GM19324 (cell line): ENCODE results near the gene UIMC1.

Experiments used
- ATAC-seq: cut with Tn5 transposase; IDR thresholded peaks from one replicate; pipeline ENCODE4 v1.9.1; 2021; ENCODE audit warnings: mild to moderate bottlenecking, moderate library complexity; ENCODE audit not compliant: unreplicated experiment, low FRiP score

The UIMC1 gene

DNA sequence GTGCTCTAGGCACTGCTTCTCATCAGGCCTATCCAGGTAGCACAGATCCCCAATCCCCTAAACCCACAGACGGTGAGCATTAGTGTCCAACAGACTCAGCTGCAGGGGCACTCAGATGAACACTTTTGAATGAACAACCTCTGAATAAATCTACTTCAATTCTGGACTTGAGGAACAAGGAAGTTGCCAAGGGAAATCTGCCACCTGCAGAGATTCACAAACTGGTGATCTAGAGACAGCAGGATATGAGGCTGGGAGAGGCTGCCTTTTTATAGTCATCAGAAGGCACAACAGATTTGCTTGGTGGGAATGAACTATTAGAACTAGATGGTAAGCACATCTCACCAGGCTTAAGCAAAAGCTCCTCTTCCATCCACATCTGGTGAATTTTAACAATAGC, 100.5 kb downstream of the UIMC1 start:
- no peak for ATAC-seq

DNA sequence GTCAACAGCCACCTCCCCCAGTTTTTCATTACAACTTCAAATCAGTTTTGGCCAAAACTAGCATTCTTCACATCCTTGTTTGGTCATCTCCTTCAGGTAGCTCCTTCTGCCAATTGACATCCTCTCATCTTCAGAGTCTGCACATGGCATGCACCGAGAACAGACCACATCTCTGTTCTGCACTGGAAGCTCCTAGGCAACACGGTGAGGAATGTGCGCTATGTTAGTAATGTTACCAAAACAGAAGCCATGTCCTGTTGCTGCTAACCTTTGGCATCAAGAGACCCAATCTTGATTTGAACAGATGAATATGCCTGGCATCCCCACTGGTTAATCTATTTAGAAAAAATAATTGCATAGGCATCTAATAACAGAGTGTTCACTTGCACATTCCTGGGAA, 102.3 kb downstream of the UIMC1 start:
- ATAC-seq, result no peak

DNA sequence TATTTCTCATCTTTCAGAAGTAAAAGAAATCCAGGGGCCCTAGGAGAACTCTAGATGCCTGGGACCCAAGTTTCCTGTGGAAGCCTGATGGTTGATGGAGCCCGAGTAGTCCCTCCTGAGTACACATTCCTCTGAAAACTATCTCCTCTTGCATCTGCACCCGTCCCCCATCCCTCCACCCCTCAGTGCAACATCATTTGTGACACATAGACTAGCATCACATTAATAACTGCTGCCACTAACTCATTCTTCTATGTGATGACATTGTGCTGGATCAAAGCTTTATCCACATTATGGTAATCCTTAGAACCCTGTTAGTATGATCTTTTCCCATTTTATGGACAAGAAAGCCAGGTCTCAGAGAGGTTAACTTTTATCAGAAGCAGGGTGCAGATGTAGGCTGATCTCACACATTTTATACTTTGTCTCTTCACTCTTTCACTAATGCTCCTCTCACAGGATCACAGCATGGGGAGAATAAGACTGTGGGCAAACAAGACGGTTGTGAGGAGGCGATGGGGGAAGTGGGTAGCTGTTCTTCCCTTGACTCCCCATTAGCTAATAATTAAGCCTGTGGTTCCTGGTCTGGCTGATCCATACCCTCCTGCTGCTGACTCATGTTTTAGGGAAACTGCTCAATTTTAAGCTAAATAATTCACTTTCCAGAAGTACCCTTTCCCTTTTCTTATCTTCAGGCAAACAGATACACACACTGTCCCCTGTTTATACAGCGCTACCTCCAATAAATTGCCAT, 103.5 kb downstream of the UIMC1 start:
- ATAC-seq, result no peak

DNA sequence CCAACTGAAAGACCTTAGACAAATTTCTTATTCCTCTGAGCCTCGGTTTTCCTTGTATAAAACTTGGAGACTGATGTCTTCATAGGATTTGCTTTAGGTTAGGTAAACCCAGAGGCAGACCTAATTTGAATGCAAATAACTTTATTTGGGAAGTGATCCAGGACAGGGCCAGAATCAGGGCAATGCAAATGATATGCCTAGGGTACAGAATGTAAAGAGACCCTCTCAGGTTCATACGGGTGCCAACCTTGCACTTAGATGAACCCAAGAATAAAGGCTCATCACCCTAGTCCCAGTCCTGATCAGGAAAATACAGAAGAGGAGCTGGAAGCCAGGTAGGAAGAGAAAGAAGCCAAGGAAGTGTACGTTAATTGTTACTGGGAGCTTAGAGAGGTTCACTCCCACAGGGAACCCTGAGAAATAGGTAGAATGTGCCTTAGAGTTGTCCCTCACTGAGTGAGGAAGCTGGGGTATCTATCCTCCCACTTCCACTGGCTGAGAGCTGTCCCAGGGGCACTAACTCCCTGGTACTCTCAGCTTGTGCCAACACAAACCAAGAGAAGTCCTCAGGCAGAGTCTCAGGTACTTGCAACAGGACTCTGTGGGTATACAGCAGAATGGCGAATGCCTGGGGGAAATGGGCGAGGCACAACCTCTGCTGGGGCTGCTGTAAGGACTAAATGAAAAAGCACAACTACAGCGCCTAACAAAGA, 104.3 kb downstream of the UIMC1 start:
- no peak for ATAC-seq

DNA sequence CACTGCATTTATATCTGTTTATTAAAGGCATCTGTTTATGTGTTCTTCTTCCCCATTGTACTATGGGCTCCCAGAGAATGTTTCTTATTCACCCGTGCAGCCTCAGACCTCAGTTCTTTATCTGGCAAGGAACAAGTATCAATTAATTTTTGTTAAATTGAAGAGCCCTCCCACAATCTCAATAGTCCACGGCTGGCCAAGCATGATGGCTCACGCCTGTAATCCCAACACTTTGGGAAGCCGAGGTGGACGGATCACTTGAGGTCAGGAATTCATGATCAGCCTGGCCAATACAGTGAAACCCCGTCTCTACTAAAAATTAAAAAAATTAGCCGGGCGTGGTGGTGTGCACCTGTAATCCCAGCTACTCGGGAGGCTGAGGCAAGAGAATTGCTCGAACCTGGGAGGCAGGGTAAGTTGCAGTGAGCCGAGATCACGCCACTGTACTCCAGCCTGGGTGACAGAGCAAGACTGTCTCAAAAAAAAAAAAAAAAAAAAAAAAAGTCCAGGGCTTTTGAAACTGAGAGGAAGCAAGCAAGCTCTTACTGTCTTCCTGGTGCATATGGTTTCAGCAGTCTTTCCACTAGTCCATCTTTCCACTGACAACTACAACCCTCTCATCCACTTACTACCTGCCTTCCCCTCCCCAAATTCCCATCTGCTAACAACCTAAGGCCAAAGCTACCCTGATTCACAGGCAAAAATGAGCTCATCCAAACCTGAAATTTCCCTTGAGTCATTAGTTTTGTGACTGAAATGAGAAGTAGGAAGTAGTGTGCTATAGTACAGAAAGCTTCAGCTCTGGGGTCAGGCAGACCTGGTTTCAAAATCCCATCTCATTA, 105.1 kb downstream of the UIMC1 start:
- no peak for ATAC-seq

DNA sequence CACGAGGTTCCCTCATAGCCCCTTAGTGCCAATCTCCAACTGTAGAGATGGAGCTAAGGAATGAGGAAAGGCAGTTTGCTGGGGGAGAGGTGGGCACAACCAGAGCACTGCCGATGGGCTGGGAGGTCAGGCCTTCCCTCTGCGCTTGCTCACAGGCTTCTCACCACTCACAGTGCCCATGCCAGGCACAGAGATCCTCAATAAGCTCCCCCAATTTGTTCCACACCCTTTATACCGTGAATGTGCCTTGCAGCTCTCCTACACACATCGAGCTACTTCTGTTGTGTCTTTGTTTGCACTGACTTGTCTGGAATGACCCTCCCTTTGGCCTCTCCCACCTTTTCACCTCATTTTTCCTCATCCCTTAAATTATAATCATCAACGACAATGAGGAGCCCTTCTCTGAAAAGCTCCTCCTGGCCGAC, 105.8 kb downstream of the UIMC1 start:
- ATAC-seq, result no peak

DNA sequence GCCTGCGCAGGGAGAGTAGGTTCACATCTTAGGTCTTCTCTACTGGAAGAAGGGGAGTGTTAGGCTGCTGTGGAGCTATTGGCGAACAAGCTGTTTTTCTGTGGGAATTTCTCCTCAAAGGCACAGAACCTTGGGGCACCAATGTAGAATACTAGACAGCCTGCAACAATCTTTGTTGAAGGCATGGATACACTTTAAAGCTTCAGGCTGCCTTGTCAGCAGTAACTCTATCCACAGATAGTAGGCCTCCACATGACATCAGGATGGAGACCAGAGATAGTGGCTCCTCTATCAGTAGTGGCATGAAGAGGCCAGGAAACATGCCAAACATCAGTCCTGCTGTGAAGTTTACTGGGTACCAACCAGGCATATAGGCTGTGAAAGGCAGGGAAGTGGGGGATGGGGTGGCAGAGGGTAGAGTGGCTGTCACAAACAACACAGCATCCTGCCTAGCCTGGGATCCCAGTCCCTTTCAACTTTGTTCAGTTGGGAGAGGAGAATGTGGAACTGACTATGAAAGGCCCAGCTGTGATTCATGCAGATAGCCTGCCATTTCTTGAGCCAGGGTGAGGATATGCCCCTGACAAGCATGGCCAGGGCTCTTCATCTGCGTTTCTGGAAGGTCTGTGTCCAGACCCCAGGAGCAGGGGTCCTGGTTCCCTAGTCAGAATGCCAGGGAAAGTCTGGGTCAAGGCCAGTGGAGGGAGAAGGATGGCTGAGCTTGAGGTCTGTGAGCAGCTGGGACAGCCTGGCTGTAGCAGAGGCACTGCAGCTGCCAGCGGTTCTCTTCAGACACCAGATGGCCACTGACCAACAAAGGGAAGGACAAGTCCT, 106.4 kb downstream of the UIMC1 start:
- no peak for ATAC-seq

DNA sequence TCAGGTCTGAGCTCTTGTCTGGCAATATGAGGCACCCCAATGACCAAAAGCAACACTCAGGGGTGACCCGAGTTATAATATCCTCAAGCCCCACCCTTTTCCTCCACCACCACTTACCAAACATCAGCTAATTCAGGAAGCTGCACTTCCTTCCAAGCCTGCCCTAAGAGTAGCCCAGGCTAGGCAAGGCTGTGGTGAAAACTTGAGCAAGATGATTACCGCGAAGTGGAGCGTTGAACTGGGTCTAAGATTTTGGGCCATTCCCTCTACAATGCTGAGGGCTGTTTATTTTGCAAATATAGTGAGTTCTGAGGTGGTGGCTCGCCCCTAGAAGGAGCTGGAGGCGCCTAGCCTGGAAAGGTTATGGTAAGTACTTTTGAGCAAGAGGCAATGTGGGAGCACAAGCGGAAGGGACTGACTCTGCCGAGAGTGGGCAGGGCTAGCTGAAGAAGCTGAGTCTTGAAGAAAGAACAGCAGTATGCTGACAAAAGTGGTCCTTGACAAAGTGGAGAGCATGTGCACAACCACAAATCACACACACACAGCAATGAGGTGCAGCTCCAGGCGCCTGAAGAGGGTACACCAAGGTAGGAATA, 107.2 kb downstream of the UIMC1 start, which contains the start of gene HK3:
HK3 (minus strand) TSS at position 51 of the 596 bp plus-strand sequence. CDS start 3,187 bp downstream, outside the sequence.
- ATAC-seq, result no peak

DNA sequence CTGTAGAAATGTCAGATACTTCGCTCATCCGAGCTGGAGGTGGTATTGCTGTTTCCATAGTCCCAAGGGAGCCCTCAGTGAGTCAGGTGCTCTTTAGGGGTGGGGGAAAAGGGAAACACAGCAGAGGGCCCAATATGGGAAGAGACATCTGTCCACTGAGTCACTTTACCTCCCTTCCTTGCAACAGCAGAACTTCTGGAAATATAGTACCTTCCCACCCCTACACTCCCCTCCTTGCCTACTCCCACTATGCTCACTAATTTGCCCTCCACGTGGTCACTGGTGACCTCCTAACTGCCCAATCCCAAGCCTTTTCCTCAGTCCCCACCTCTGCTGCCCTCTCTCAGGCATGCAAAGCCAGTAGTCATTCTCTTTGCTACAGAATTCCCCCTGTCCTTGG, 109.3 kb downstream of the UIMC1 start:
- ATAC-seq, result no peak

DNA sequence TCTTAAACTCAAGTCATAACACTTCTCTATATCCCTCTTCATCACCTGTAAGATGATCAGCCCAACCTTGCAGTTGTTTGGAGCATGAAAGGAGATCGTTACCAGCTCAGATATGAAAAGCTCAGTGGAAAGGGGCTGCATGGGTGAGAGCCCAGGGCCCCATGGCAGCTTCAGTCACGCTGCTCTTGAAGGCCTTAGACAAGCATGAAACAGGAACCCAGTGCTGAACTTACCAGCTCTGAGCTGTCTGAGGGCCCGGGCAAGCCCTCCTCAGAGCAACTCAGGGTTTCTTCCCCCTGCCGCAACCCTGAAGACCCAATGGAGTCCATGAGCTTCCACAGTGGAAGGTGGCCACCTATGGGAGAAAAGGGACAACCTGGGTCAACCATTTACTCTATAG, 110.7 kb downstream of the UIMC1 start:
- ATAC-seq, result no peak

DNA sequence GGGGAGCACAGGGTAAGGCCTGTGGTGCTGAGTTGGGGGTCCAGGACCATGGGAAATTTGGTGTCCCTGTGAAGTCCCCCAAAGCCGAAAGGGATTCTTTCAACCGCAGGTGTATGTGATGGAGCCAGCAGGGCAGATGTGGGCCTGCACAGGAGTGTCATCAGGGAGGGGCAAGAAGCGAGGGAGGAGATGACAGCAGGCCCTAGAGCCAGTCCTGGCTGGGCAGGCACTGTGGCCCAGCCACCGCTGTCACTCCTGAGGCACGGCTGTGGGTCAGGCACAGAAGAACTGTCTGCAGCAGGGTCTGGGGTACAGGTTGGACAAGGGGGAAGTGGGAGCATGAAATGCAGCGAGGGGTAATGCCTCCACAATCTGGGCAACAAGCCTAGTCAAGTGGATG, 112.3 kb downstream of the UIMC1 start:
- no peak for ATAC-seq

DNA sequence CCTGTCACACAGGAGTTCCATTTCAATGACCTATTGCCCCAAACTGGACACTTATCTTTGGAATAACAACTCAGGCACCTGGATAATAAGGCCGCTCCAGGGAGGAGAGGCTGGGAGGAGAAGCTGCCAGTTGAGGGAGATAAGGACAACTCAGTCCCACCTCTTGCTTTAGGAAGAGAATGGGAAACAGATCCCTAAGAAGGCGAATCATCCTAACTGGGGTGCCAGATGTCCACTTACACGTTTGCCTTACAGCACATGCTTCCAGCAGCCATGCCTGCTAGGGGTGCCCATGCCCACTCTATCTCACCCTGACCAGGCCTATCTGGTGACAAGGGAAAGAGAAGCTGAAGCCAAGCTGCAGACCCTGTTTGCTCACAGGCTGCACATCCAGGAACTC, 113.9 kb downstream of the UIMC1 start:
- no peak for ATAC-seq

DNA sequence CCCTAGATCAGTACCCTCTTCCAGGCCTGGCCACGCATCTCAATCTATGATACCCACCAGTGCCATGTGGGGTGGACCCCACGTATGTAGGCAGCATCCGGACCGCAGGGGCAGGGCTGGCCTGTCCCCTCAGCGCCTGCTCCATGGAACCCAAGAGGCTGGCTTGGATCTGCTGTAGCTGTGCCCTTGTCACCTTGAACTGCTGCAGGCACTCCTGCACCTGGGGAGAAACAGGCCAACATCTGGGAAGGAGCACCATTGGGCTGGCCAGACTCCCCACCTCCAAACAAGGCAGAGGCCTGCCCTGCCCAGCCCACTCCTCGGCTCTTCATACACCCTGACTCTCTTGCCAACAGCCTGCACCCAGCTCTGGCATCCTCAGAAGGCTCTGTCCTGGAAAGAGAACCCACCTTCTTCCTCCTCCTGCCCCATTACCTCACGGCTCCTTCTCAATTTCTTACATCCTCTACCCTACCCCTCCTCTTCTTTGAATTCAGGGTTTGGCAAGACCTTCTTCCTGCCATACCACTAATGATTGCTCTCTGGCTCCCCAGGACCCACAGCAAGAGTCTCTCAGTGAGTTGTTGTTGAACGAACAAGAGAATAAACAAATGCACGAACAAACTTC, 115.1 kb downstream of the UIMC1 start:
- no peak for ATAC-seq

DNA sequence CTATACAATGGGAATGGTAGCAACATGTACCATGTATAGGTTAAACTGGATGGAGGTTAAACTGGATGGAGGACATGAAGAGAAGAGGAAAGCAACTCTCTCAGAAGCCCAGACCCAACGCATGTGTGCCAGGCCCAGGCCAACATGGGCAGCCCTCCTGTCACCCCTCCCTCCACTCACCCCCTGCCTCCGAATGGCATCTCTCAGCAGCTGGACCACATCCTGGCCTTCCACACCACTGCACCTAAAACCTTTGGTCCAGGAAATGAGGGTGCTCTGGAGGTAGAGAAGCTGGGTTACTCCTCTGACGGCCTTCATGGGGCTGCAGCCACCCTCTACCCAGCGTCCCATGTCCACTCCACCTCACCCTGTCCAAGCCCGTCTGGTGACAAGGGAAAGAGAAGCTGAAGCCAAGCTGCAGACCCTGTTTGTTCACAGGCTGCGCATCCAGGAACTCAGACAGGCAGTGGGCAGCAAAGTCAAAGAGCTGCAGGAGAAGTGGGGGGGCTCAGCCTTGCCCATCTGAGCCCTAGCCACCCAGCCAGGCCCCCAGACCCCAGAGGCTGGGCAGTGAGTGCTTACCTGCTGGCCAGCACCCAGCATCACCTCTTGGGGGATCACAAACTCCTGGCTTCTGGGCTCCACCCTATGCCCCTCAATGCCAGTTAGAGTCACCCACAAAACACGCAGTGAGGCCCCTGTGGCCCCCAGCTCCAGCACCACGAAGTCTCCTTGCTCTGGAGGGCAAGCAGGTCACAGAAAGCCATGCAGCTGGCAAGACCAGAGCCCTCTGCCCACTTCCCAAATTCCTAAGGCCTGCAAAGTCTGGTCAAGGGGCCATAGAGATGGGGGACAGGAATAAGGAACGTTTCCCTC, 115.9 kb downstream of the UIMC1 start:
- ATAC-seq, result no peak

DNA sequence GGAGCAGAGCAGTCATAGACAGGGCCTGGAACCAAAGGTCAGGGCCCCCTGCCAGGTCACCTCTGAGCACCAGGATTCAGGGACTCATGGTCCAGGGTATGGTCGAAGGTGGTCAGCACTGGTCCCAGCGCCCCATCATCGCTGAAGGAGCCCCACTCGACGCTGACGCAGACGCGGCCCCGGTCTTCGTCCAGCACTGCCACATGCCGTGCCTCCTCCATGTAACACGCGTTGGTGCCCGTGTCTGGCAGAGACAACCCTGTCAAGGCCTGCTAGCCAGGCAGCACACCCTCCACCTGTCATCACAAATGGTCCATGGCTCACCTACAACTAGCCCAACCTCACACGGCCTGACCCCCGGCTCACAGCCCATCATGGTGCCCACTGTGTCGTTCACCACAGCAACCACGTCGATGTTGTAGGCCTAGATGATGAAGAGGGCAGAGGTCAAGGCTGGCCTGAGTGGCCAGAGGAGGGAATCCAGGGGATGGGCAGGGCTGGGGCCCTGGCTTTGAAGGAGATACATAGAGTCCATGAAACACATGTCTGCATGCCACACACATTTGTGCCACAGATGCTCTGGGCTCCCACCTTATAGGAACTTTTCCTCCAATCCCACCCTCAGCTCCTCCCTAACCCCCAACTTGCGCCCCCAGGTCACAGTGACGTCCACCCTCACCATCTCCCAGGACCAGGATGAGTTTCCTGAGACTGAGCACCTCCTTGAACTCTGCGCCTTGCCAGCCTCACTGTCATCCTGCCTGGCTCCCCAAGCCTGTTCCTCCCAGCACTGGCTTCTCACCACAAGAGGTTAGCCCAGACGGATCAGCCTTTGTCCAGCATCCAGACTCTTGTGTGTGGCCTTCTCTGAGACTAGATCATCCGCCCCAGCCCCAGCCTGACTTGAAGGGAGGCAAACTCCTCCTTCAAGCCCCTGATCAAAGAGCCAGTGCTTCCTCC, 117.0 kb downstream of the UIMC1 start:
- no peak for ATAC-seq

DNA sequence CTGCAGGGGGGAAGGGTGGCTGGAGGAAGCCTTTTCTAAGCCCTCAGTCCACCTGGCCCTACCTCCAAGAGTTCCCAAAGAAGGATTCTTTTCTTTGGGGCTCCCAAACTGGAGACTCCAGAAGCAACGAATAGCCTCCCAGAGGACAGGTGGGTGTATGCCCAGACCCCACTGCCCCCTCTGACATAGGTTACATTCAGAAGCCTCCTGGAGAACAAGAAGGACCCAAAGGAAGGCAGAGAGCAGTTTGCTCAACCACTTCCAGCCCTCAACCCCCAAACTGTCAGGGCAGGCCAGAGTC, 117.8 kb downstream of the UIMC1 start:
- ATAC-seq, result no peak

DNA sequence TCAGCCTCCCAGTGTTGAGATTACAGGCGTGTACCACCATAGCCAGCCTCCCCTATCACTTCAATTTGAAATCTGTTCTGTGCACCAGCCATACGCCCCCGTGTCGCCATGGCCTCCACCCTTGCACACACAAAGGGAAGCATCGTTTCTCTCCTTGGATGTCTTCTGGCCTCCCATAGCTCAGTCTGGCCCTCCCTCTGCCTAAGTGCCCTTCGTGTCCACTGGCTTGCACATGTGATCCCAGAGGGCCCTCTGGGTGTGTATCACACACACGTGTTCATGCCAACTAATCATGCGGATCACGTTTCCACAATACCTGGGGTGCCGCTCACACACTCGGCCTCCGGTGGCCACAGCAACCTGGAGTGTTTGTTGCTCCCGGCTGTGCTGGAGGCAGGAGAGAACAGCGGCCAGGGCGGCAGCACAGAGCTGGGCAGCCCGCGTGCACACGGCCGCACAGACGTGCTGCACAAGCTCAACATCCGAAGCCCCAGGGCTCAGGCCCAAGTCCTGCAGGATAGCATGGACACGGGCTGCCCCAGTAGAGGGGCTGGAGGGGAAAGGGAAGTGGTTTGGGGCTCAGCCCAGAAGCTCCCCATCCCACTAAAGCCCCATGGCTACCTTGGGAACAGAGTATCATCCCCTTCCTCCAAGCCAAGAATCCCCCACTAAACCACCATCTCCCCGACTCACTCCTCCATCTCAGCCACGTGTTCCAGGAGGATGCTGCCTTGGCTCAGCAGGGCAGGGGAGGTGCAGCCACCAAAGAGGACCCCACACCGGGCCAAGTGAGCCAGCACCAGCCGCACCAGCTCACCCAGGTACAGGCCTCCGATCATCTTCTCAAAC, 118.3 kb downstream of the UIMC1 start:
- no peak for ATAC-seq
